ENCODE data around the gene TMEM184C.

The TMEM184C gene

DNA sequence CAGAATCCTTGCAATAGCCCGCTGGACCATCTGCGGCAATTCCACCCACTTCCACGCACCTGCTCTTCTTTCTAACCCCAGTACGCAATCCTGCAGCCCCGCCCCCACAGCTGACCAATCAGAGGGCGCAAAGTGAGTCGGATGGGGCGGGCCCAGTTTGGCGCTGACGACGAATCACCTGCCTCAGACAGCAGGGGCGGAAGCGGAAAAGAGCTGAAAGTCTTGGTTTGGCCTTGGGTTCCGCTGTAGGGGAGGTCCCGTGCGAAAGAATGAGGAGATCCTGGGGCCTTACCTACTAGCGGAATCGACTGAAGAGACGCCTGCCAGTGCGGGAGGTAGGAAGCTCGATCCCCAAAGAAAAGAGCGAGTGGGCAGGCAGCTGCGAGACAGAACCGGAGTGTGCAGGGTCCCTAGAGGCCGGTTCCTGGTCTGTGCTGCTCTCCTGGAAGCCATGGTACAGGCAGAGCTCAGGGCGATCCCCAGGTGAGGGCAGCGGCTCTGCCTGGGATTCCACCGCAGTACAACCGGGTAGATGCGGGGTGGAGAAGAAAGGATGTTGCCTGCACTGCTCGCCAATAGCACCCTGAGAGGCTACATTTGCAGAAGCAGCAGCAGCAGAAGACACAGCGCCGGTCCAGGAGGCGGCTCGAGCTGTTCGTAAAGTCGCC is at the start of gene TMEM184C:
TSS of gene TMEM184C (plus strand) at position 225 of the 668 bp plus-strand sequence. CDS start 560 bp downstream, outside the sequence.
- DNase-seq, result peak; percentile 98

DNA sequence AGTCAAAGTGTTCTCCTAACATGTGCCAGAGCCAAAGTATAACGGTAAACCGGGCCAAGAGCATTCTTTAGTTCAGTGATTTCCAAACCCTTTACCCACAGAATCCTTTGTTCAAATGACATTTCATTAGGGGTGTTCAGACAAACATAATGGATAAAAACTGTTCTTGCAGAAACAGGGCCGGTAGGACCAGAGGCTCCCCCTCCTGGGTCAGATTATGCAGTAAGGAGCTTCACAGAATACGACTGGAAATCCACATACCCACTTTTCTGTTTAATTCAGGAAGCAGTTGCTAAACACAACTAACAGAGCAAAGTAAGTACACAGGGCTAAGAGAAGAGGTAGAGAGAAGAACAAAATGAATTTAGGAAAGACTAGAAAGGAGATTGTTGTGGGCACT is 46.6 kb upstream of the TMEM184C start:
- DNase-seq, result no peak

DNA sequence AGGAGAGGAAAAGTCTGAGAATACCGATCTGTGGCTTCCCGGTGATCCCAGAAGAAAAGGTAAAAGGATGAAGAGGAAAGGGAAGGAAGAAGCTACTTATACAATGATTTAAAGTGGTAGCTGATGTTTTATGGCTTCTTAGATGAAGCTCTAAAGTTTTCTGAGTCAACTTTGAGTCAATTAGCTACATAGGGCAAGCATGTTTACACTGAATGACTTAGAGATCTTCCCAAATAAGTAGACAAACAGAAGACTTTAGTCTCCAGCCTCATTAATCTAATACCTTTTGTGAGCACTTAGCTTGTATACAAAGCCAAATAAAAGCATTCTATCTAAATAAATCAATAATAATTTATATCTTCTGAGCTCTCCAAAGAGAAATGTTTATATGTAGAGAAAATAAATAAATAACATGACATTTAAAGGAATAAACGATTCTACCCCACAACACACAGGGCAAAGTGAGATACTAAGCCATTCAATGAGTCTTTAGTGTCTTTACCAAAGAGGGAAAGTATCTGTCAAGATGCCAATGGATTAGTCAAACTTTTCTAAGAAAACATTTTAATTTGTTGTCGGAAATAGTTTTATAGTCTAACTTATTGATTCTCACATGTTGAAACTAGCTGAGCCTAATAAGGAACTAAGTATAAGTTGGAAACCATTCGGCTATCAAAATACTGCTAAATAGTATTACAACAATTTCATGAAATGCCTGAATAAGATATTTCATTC is 46.0 kb upstream of the TMEM184C start:
- no peak for DNase-seq

DNA sequence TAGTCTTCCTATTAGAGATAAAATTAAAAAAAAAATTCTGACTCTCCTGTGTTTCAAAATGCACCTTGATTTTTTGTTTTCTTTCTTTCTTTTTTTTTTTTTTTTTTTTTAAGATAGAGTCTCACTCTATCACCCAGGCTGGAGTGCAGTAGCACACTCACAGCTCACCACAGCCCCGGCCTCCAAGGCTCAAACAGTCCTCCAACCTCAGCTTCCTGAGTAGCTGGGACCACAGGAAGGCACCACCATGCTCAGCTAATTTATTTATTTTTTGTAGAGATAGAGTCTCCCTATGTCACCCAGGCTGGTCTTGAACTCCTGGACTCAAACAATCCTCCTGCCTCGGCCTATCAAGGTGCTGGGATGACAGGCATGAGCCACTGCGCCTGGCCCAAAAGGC is 41.1 kb upstream of the TMEM184C start:
- no peak for DNase-seq

GRCh38 chr4:147578051-147578476 is 39.1 kb upstream of the TMEM184C start:
- no peak for DNase-seq

DNA sequence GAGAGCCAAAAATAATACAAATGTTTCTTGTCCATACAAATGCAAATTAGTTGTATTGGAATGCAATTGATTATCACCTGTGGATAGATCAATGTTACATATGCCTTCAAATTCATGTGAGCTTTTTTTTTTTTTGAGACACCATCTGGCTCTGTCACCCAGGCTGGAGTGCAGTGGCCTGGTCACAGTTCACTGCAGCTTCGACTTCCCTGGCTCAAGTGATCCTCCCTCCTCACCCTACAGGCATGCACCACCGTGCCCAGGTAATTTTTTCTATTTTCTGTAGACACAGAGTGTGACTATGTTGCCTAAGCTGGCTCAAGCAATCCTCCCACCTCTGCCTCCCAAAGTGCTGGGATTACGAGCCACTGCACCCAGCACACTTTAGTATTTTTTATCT is 38.6 kb upstream of the TMEM184C start:
- no peak for DNase-seq

GRCh38 chr4:147580396-147580795 is 36.8 kb upstream of the TMEM184C start:
- no peak for DNase-seq

- DNase-seq, result no peak
These were observed 35.4 kb upstream of the TMEM184C start for GRCh38 chr4:147581606-147582350.

DNA sequence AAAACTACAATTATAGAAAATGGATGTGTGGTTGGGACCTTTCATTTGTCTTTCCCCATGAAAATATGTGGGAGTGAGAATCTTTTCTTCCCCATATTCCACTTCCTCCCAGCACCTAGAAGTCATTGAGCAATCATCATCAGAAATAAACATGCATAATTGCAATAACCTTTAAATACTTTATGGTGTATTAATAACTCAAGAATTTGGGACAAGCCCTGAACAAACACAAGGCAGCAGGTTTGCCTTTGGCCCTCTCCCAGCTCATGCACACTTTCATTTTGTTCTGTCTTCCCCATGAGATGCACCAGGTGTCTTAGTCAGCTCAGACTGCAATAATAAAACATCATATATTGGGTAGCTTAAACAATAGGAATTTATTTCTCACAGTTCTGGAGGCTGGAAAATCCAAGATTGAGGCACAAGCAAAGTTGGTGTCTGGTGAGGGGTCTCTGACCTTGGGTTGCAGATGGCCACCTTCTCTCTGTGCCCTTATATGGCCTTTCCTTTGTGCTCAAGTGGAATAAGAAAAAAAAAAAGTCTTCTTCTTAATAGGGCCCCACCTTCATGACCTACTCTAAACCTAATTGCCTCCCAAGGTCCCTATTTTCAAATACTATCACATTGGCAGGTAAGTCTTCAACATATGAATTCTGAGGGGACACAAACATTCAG is 34.7 kb upstream of the TMEM184C start:
- no peak for DNase-seq

GRCh38 chr4:147583876-147584275 is 33.3 kb upstream of the TMEM184C start:
- DNase-seq, result no peak

DNA sequence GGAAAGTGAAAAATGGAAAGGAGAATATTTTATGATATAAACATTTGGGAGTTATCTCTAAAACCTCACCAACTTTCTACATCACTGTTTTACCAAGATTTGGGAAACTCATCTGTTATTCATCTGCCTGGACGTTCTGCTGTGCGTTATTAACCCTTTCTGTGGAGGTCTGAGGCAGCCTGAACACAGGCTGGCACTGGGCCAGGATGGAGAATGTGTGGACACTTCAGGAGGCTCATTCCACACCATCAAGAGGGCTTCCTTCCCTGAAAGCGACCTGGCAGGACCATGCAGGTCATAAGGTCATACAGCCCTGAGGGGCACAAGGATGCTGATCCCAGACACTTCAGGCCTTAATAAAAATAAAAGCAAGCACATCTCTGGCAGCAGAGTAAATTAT is 31.2 kb upstream of the TMEM184C start:
- no peak for DNase-seq

DNA sequence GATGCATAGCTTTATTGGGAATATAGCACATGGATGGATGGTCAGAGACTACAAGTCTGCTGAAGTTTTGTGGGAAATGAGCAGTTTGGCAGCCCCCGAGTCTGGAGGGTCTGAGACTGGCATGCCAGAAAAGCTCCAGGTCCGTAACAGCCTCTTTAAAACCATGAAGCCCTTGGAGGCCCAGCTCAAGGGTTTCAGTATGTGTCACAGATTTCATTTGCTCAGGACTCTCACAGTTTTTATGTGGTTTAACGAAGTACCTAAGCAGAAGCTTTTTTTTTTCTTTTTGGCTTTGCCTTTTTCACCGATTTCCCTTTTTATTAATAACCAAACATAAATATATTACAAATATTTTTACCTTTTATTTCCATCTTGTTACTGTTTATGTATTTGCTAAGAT is 30.6 kb upstream of the TMEM184C start:
- no peak for DNase-seq

DNA sequence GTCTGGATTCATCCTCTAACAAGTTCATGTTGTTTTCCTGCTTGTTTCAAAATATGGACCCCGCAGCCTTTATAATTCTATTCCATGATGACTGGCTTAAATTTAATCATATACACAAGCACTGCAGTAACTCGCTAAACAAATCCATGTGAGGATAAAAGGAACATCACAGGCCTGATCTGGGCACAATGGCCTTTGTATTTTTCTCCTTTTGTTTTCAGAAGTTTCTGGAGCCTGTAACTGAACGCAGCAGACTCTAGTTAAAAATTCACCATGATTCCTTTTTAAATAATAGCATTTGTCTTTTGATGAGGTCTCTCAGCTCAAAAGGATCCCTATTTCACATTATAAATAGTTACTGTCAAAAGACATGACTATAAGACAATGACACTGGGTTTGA is 30.2 kb upstream of the TMEM184C start:
- DNase-seq, result no peak

DNA sequence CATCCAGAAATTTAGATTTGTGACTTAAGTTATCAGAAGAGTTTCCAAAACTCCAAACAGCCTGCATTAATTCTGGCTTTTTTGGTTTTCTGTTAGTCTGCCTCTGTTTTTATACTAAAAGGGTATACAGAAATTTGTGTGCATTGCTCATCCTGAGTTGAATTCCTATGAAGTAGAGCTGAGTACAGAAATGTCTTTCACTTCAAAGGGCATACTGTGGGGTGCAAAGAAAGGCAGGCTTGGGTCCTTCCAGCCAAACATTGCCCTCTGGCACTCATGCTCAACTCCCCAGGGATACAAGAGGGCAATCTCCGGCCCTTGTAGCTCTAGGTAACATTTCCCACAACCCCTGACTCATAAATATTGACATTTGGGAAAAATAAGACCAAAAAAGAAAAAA is 27.6 kb upstream of the TMEM184C start:
- DNase-seq, result no peak

DNA sequence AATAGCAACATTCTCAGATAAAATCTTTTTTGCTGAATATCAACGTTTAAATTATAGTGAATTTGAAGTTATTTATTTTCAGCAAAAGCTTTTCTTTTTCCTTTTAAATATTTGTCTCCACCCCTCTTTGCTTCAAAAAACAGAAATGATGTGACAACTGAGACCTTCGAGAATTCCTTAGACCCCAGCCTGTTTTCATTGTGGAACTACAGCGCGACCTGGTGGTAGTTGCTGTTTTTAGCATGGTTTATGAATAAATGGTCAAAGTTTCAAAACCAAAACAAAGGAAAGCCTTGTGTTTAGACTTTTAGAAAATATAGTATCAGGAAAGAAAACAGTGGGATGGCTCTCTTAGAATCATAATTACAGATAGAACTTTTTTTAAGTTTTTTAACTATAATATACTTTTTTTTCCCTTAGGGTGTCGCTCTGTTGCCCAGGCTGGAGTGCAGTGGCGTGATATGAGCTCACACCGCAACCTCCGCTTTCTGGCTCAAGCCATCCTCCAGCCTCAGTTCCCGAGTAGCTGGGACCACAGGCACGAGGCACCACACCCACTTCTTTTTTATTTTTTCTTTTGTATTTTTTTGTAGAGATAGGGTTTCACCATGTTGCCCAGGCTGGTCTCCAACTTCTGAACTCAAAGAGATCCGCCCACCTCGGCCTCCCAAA is 26.8 kb upstream of the TMEM184C start:
- peak; percentile 41 for DNase-seq

- no peak for DNase-seq
These were observed 26.1 kb upstream of the TMEM184C start for GRCh38 chr4:147591106-147591505.

DNA sequence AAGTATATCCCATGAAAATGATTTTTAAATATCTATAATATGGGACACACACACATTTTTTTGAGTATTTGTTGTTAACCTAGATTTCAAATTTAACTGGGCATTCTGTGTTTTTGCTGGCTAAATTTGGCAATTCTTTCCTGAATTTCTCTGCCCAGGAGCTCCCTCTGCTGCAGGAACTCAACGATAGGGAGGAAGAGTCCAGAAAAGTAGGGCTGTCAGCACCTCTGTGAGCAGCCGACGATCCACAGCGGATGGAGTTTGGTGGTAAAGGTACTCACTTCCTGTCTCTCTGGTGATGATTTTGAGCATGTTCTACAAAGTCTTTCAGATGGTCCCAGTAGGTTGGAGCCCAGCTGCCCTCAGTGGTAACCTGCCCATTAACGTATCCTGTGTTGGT is 23.1 kb upstream of the TMEM184C start:
- no peak for DNase-seq

- no peak for DNase-seq
These were observed 22.6 kb upstream of the TMEM184C start for GRCh38 chr4:147594578-147594977.

DNA sequence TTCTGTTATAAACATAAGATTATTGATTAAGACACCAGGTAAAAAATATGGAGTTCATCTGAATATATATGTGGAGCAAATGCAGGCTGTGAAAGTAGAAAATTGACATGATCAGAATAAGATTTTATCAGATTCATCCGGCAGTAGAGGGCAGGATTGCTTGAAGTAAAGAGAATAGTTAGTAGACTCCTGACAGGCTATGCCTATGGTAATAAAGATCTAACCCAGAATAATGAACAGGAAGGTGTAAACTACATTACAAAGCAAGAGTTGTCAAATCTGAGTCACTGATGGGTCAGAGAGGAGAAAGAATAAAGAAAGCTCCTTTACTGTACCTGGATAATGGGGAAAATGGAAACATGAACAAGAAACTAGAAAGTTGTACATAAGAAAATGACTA is 20.8 kb upstream of the TMEM184C start:
- DNase-seq, result no peak

DNA sequence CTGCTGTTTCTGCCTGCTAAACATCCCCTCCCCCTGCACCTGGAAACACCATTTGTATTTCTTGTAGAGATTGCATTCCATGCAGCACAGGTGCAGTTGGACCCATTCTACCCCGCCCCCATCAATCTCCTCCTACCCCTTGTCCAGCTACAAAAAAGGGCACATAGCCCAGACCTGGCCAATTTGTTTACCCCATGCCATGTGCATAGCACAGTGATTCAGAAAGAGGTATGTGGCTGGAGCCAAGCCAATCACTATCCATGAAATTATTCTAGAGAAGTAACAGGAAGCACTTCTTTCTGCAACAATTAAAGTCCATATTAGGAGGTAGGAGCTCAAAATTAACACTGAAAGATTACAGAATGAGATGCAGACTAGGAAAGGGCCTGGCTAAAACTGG is 20.2 kb upstream of the TMEM184C start:
- DNase-seq, result no peak

GRCh38 chr4:147597561-147597960 is 19.6 kb upstream of the TMEM184C start:
- no peak for DNase-seq

DNA sequence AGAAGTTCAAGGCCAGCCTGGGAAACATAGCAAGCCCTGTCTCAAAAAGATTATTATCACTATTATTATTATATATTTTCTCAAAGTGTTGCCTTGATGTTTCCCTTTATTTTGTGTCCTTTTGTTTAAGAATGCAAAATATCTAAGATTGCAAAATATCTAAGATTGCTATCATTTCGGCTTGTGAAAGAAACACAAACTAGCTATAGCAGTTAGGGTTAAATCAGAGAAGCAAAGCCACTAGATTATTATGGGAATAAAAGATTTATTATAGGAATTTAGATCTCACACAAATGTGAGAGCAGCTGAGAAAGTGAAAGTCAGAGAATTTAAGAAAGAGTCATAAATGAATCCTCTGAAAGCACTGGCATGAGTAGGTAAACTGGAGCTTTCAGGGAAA is 18.0 kb upstream of the TMEM184C start:
- DNase-seq, result no peak

- DNase-seq, result no peak
These were observed 17.4 kb upstream of the TMEM184C start for GRCh38 chr4:147599769-147600168.
